H1 (cell line): ENCODE data around the gene CUEDC1. TPM values are rescaled to one million over a fixed set of nuclear protein-coding genes. Genes with fewer than 3 reads are reported as not detected.

Experiments
- CTCF ChIA-PET: fragments of 300-600 bp; sonication (Branson Sonifier 250); formaldehyde crosslinking; loops from one replicate; lab custom pipeline; 2021; ENCODE audit not compliant: partially characterized antibody; lab: Charles Lee
- POLR2A ChIA-PET: fragments of 300-600 bp; sonication (Branson Sonifier 250); formaldehyde crosslinking; loops from one replicate; lab custom pipeline; 2021; ENCODE audit warnings: inconsistent platforms; ENCODE audit not compliant: partially characterized antibody; lab: Charles Lee
- DNase-seq, 2 experiments: peaks; one replicate each; pipeline versions ENCODE4 v3.0.0 to v3.0.0-alpha.2; 2010 to 2022; ENCODE audit warnings: low spot score in 2 of 2, low read depth in 1 of 2, mixed read lengths in 1 of 2
- FAIRE-seq: peaks from 2 replicates; lab custom pipeline; 2011; peaks lifted over from hg19 to GRCh38; lab: Jason Lieb, UNC
- H2AFZ ChIP-seq: 2 replicates; pipeline ENCODE4 v1.8.1; 2012; ENCODE audit warnings: low read length, inconsistent platforms
- H2AK5ac ChIP-seq: 2 replicates; pipeline ENCODE4 v1.6.1; 2013; ENCODE audit warnings: low read depth, low read length
- H2BK120ac ChIP-seq: replicated peaks from 2 replicates; pipeline ENCODE3; 2013; ENCODE audit warnings: low read depth, low read length, inconsistent platforms
- H2BK12ac ChIP-seq: 2 replicates; pipeline ENCODE4 v1.6.1; 2013; ENCODE audit warnings: low read depth, low read length
- H2BK15ac ChIP-seq: 2 replicates; pipeline ENCODE4 v1.6.1; 2013; ENCODE audit warnings: low read length
- H2BK20ac ChIP-seq: 2 replicates; pipeline ENCODE4 v1.6.1; 2013; ENCODE audit warnings: low read length
- H2BK5ac ChIP-seq: 2 replicates; pipeline ENCODE4 v1.6.1; 2013; ENCODE audit warnings: low read depth, low read length
- H3K14ac ChIP-seq: 2 replicates; pipeline ENCODE4 v1.6.1; 2013; ENCODE audit warnings: inconsistent platforms; ENCODE audit not compliant: insufficient read length
- H3K18ac ChIP-seq: 2 replicates; pipeline ENCODE4 v1.6.1; 2013; ENCODE audit warnings: low read length; ENCODE audit errors: extremely low read depth
- H3K23ac ChIP-seq: 2 replicates; pipeline ENCODE4 v1.6.1; 2013; ENCODE audit warnings: inconsistent platforms; ENCODE audit not compliant: insufficient read length
- H3K23me2 ChIP-seq: 2 replicates; pipeline ENCODE4 v1.6.1; 2013; ENCODE audit warnings: low read depth, low read length
- H3K27ac ChIP-seq: 2 replicates; pipeline ENCODE4 v1.6.1; 2011; ENCODE audit warnings: low read depth, low read length, inconsistent platforms
- H3K27me3 ChIP-seq, 4 experiments: replicated peaks in 1 of 4; 1 replicate in 1 of 4; 2 replicates in 3 of 4; pipeline versions ENCODE4 v1.6.1 to v1.8.1; 2011 to 2013; ENCODE audit warnings: low read length in 3 of 4, mild to moderate bottlenecking in 3 of 4, inconsistent platforms in 2 of 4, mixed read lengths in 2 of 4, moderate library complexity in 1 of 4; ENCODE audit not compliant: control insufficient read depth in 3 of 4, insufficient read depth in 3 of 4; ENCODE audit errors: extremely low read depth in 1 of 4
- H3K36me3 ChIP-seq, 4 experiments: 2 replicates each; pipeline versions ENCODE4 v1.6.1 to v1.8.1; 2011 to 2013; ENCODE audit warnings: mild to moderate bottlenecking in 4 of 4, low read length in 3 of 4, moderate library complexity in 2 of 4, control low read depth in 1 of 4, inconsistent platforms in 1 of 4; ENCODE audit not compliant: insufficient read depth in 4 of 4, control insufficient read depth in 2 of 4
- H3K4ac ChIP-seq: replicated peaks from 2 replicates; pipeline ENCODE3; 2013; ENCODE audit warnings: low read length, low read depth, mixed read lengths, inconsistent platforms; ENCODE audit not compliant: insufficient read length
- H3K4me1 ChIP-seq, 4 experiments: replicated peaks in 1 of 4; 1 replicate in 1 of 4; 2 replicates in 3 of 4; pipeline versions ENCODE4 v1.6.1 to v1.8.1; 2011 to 2013; ENCODE audit warnings: low read length in 3 of 4, inconsistent platforms in 2 of 4, mixed read lengths in 1 of 4; ENCODE audit not compliant: insufficient read depth in 4 of 4, control insufficient read depth in 3 of 4
- H3K4me2 ChIP-seq, 2 experiments: 2 replicates each; pipeline versions ENCODE4 v1.6.1 to v1.8.1; 2011 to 2013; ENCODE audit warnings: low read depth in 2 of 2, low read length in 2 of 2, control low read depth in 1 of 2, inconsistent platforms in 1 of 2, mild to moderate bottlenecking in 1 of 2; ENCODE audit not compliant: insufficient read depth in 1 of 2
- H3K4me3 ChIP-seq, 4 experiments: fragments of 200-600, 300-600 bp in 1 of 4; sonication (generic), shearing (Covaris generic), sonication (Bioruptor Twin) in 1 of 4; 2 replicates each; pipeline versions ENCODE4 v1.5.1 to v1.8.1; 2011 to 2016; ENCODE audit warnings: low read length in 4 of 4, low read depth in 3 of 4, control low read depth in 2 of 4, inconsistent platforms in 2 of 4, mild to moderate bottlenecking in 2 of 4, mixed read lengths in 1 of 4, moderate library complexity in 1 of 4; ENCODE audit not compliant: insufficient read depth in 2 of 4; ENCODE audit errors: extremely low read depth in 1 of 4
- H3K56ac ChIP-seq: replicated peaks from 2 replicates; pipeline ENCODE3; 2013; ENCODE audit warnings: low read depth, mild to moderate bottlenecking, mixed read lengths, low read length, inconsistent platforms; ENCODE audit not compliant: insufficient read length
- H3K79me1 ChIP-seq: 2 replicates; pipeline ENCODE4 v1.6.1; 2013; ENCODE audit warnings: low read depth, low read length, control low read depth
- H3K79me2 ChIP-seq, 2 experiments: 2 replicates each; pipeline versions ENCODE4 v1.6.1 to v1.8.1; 2012 to 2013; ENCODE audit warnings: low read length in 2 of 2, mild to moderate bottlenecking in 2 of 2, inconsistent platforms in 1 of 2; ENCODE audit not compliant: insufficient read depth in 2 of 2, control insufficient read depth in 1 of 2
- H3K9ac ChIP-seq, 4 experiments: replicated peaks in 1 of 4; 1 replicate in 1 of 4; 2 replicates in 3 of 4; pipeline versions ENCODE4 v1.6.1 to v1.8.1; 2011 to 2013; ENCODE audit warnings: low read depth in 3 of 4, low read length in 3 of 4, control low read depth in 2 of 4, mild to moderate bottlenecking in 2 of 4, moderate library complexity in 2 of 4, inconsistent platforms in 1 of 4; ENCODE audit errors: extremely low read depth in 1 of 4
- H3K9me3 ChIP-seq, 2 experiments: 2 replicates each; pipeline versions ENCODE4 v1.6.1 to v1.8.1; 2012 to 2013; ENCODE audit warnings: mild to moderate bottlenecking in 2 of 2, moderate library complexity in 2 of 2, control low read depth in 1 of 2, inconsistent platforms in 1 of 2, low read depth in 1 of 2, low read length in 1 of 2, mixed read lengths in 1 of 2; ENCODE audit not compliant: insufficient read depth in 2 of 2
- H4K20me1 ChIP-seq, 2 experiments: replicated peaks in 1 of 2; 2 replicates each; pipeline versions ENCODE3 to v1.8.1; 2011 to 2013; ENCODE audit warnings: inconsistent platforms in 2 of 2, low read length in 2 of 2, mild to moderate bottlenecking in 1 of 2; ENCODE audit not compliant: insufficient read depth in 2 of 2, control insufficient read depth in 1 of 2
- H4K5ac ChIP-seq: 2 replicates; pipeline ENCODE4 v1.6.1; 2013; ENCODE audit warnings: low read length, low read depth, mixed read lengths, inconsistent platforms; ENCODE audit not compliant: insufficient read length
- H4K8ac ChIP-seq: 2 replicates; pipeline ENCODE4 v1.8.0; 2013; ENCODE audit warnings: mild to moderate bottlenecking, moderate library complexity, low read length, inconsistent platforms; ENCODE audit not compliant: insufficient read depth; ENCODE audit errors: extremely low read depth
- H4K91ac ChIP-seq: replicated peaks from 2 replicates; pipeline ENCODE3; 2013; ENCODE audit warnings: low read length, mixed read lengths, inconsistent platforms; ENCODE audit not compliant: insufficient read length
- ASH2L ChIP-seq: fragments of 200-600, 300-600 bp; sonication (generic); IDR thresholded peaks from one replicate; pipeline ENCODE4 v1.7.1; 2017; ENCODE audit warnings: low read length
- CHD1 ChIP-seq: IDR thresholded peaks from 2 replicates; pipeline ENCODE4 v1.6.1; 2012; ENCODE audit warnings: low read depth, low read length, improper control_type of control experiment
- HDAC6 ChIP-seq: IDR thresholded peaks from one replicate; pipeline ENCODE4 v1.7.1; 2012; ENCODE audit warnings: low read depth, mild to moderate bottlenecking, inconsistent platforms, low read length, moderate library complexity
- POLR2A ChIP-seq, 2 experiments: IDR thresholded peaks; 1 replicate in 1 of 2; 2 replicates in 1 of 2; pipeline ENCODE4 v1.6.1; 2011; ENCODE audit warnings: low read depth in 2 of 2, low read length in 2 of 2, mild to moderate bottlenecking in 2 of 2; ENCODE audit errors: control extremely low read depth in 1 of 2
- POU5F1 ChIP-seq: IDR thresholded peaks from 2 replicates; pipeline ENCODE4 v1.6.1; 2011; ENCODE audit warnings: low read depth, mild to moderate bottlenecking, low read length, moderate library complexity
- SIX5 ChIP-seq: IDR thresholded peaks from 2 replicates; pipeline ENCODE4 v1.6.1; 2011; ENCODE audit warnings: mild to moderate bottlenecking, low read depth, low read length
- ZNF274 ChIP-seq: IDR thresholded peaks from 2 replicates; pipeline ENCODE4 v1.7.0; 2012; ENCODE audit warnings: low read length, borderline replicate concordance; ENCODE audit errors: extremely low read depth
- WGBS, 2 experiments: shearing (Covaris generic) in 1 of 2; methylation state at CpG; one replicate each; pipeline versions ENCODE4 v1.1.6 to v1.1.7; 2013 to 2015; ENCODE audit warnings: low lambda C conversion rate in 2 of 2, mixed read lengths in 2 of 2, inconsistent platforms in 1 of 2, low coverage in 1 of 2, missing lambda C conversion rate in 1 of 2; ENCODE audit not compliant: insufficient replicate concordance in 2 of 2, insufficient coverage in 1 of 2, insufficient read length in 1 of 2; ENCODE audit errors: extremely low coverage in 1 of 2, missing lambda C conversion rate in 1 of 2; 5-methylcytosine and 5-hydroxymethylcytosine counted together
- polyA plus RNA-seq, 7 experiments: library from polyadenylated mRNA; depleted of rRNA in 3 of 7; stranded (reverse) in 5 of 7; unstranded in 2 of 7; fragments of >200 nt in 5 of 7; fragments of 200-250 nt in 2 of 7; gene quantifications; 1 replicate in 5 of 7; 2 replicates in 1 of 7; 4 replicates in 1 of 7; pipeline versions ENCODE4 v1.2.1 to v1.2.3, GENCODE V29; 2011 to 2013; ENCODE audit warnings: missing spikeins in 2 of 7, mixed read lengths in 2 of 7
- total RNA-seq: library from RNA; stranded (reverse); fragmentation: NEBNext Ultra II Directional; extraction: Animal tissue kit (Norgen Biotek cat#: 25700); gene quantifications from 2 replicates; pipeline ENCODE4 v1.2.1, GENCODE V29; 2021
- TF ChIP-seq, protein P1 (sequence below), 3 experiments: IDR thresholded peaks; 1 replicate in 2 of 3; 2 replicates in 1 of 3; pipeline versions ENCODE4 v1.5.1 to v1.6.1; 2011; ENCODE audit warnings: low read length in 3 of 3, mild to moderate bottlenecking in 3 of 3, inconsistent platforms in 2 of 3, low read depth in 1 of 3, moderate library complexity in 1 of 3; ENCODE audit not compliant: insufficient read depth in 1 of 3; ENCODE audit errors: control extremely low read depth in 1 of 3
- TF ChIP-seq, protein P2 (sequence below): IDR thresholded peaks from 2 replicates; pipeline ENCODE4 v1.6.1; 2011; ENCODE audit warnings: low read length, improper control_type of control experiment

The CUEDC1 gene
- total and polyA plus RNA-seq, 2 of the 8 experiments (the other 6 are each of a cell fraction or from before 2014, with no cell fraction given) = 4.0 to 10.7 TPM

DNA sequence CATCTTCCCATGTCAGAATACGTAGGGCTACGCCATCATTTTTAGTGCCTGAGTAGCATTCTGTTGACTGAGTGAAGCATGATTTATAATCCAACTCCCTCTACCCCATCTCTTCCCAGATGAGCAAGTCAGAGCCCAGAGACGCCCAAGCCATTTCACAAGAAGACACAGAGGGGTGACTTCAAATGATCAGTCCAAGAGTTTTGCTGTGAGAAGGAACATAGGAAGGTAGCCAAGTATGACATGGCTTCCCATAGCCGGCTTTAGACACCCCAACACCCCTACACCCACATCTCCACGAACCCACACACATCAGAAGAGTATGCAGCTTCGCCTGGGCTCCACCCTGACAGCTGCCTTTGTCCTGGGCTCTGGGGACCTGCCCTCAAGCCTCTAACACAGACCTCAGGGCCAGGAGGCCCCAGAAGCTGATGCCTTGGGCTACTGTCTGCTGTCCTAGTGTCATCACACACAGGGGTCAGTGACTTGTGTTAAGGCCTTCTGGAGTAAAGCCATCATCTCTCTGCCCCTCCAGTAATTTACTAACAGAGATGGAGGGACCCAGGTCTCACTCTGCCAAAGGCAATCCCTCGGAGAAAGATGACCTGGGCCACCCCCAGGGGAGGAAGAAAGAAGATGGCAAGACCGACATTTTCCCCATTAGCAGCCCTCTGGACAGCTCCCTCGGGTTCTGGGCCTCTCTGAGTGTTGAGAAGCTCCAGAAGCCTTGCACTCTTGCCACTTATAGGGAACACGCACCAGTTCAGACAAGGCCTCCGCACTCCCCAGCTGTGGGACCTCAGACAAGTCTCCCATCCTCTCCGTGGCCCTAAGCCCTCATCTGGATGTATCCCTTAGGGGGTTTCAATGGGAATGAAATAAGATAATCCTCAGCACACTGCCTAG is 66.6 kb downstream of the CUEDC1 start:
- no peak overlapping the region for H2BK15ac ChIP-seq
- no peak overlapping the region for H2BK120ac ChIP-seq
- 81% methylated on average over 12 of the region's 12 CpGs; no CpG with 5 or more reads in 1 of the 2 experiments for WGBS, 2 experiments
- H4K91ac ChIP-seq = no peak overlapping the region
- H3K4me3 ChIP-seq = no peak overlapping the region
- no peak overlapping the region for H2BK5ac ChIP-seq
- H4K5ac ChIP-seq = no peak overlapping the region
- no peak overlapping the region for H3K27ac ChIP-seq
- ChIA-PET POLR2A (interaction anchor here (0.7 to 1.2 kb wide), 3 partner anchors 9 to 20 kb away, joined by 3 to 4 read pairs (median 3); no protein-coding TSS in a partner anchor), CTCF (interaction anchor here (0.6 to 9.0 kb wide), 10 partner anchors 10 to 365 kb away, joined by 3 to 205 read pairs (median 4); partner anchors contain the start of gene CUEDC1)
- H3K23me2 ChIP-seq = no peaks in the 10 kb centered on the region
- H3K79me1 ChIP-seq = no peaks in the 10 kb centered on the region
- no peaks in the 10 kb centered on the region for H3K36me3 ChIP-seq
- no peak overlapping the region for H3K9ac ChIP-seq
- H2BK20ac ChIP-seq = no peak overlapping the region
- H3K4ac ChIP-seq = no peak overlapping the region
- no peak for FAIRE-seq
- no peak overlapping the region for H2AK5ac ChIP-seq
- H3K18ac ChIP-seq = no peak overlapping the region
- no peaks in the 10 kb centered on the region for H3K27me3 ChIP-seq
- H3K4me1 ChIP-seq = peaks cover 7 to 10% (median 9%) of the 10 kb centered on the region in 4 experiments
- DNase-seq = no peak
- no peak overlapping the region for H3K14ac ChIP-seq
- H2BK12ac ChIP-seq = no peak overlapping the region
- H3K9me3 ChIP-seq = no peaks in the 10 kb centered on the region
- H2AFZ ChIP-seq = no peak overlapping the region
- H4K20me1 ChIP-seq = no peaks in the 10 kb centered on the region
- H3K56ac ChIP-seq = no peak overlapping the region
- no peak overlapping the region for H3K23ac ChIP-seq
- no peak overlapping the region for H4K8ac ChIP-seq
- no peaks in the 10 kb centered on the region for H3K79me2 ChIP-seq
- no peak overlapping the region for H3K4me2 ChIP-seq
- TF ChIP-seq, protein P1, sequence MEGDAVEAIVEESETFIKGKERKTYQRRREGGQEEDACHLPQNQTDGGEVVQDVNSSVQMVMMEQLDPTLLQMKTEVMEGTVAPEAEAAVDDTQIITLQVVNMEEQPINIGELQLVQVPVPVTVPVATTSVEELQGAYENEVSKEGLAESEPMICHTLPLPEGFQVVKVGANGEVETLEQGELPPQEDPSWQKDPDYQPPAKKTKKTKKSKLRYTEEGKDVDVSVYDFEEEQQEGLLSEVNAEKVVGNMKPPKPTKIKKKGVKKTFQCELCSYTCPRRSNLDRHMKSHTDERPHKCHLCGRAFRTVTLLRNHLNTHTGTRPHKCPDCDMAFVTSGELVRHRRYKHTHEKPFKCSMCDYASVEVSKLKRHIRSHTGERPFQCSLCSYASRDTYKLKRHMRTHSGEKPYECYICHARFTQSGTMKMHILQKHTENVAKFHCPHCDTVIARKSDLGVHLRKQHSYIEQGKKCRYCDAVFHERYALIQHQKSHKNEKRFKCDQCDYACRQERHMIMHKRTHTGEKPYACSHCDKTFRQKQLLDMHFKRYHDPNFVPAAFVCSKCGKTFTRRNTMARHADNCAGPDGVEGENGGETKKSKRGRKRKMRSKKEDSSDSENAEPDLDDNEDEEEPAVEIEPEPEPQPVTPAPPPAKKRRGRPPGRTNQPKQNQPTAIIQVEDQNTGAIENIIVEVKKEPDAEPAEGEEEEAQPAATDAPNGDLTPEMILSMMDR (IDR thresholded peaks at IDR 0.05; ENCODE audit: control extremely low read depth in 1 of 3, insufficient read depth in 1 of 3, low read depth in 1 of 3, low read length in 3 of 3) = no peak
- TF ChIP-seq ZNF274 (no peak), HDAC6 (no peak), POLR2A (IDR thresholded peaks at IDR 0.05; ENCODE audit: control extremely low read depth in 1 of 2, low read depth in 2 of 2, low read length in 2 of 2) (no peak), ASH2L (no peak), SIX5 (no peak), CHD1 (no peak), POU5F1 (no peak)
- TF ChIP-seq, protein P2, sequence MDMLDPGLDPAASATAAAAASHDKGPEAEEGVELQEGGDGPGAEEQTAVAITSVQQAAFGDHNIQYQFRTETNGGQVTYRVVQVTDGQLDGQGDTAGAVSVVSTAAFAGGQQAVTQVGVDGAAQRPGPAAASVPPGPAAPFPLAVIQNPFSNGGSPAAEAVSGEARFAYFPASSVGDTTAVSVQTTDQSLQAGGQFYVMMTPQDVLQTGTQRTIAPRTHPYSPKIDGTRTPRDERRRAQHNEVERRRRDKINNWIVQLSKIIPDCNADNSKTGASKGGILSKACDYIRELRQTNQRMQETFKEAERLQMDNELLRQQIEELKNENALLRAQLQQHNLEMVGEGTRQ = no peak
